Measurements from ENCODE around the gene LDB2.

- no peak for TF ChIP-seq CTCF (IDR thresholded peaks at IDR 0.05)
- TF ChIP-seq EZH2 (IDR thresholded peaks at IDR 0.05; ENCODE audit: borderline replicate concordance, insufficient read depth, low read depth, low read length, poor library complexity, severe bottlenecking) = no peak
These were observed 72.0 kb downstream of the LDB2 start for GRCh38 chr4:16826406-16826910.
